ENCODE results near the gene SOCS3.

Gene SOCS3

DNA sequence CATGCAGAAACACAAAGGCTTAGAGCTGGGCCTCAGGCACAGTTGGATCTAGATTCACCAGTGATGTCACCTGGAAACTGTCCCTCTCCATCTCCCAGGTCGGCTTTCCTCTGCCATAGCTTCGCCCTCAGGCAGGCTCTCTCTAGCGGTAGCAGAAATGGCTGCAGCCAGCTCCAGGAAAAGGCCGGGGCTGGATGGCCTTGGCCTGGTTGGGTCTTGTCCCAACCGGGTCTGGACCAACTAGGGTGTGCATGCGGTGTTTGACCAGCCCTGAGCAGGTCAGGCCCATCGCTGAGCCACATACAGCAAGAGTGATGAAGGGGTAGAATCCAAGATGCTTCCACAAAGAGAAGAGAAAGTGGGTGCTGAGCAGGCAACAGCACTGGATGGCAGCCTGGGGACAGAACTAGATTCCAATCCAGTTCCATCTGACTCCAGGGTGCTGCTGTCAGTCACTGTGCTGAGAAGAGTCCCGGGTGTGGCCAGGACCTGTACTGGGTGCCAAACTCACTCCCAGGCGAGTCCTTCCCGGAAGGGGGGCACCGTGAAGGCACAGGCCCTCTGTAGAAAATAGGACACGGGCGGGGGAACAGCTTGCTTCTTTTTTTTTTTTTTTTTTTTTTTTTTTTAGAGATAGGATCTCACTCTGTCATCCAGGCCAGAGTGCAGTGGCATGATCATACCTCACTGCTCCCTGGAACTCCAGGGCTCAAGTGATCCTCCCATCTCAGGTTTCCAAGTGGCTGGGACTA, 51.8 kb downstream of the SOCS3 start:
- Mint-ChIP-seq H3K36me3 (peaks cover 2% of the 10 kb centered on the region), H3K9me3 (ENCODE audit: low read depth) (no peaks in the 10 kb centered on the region), H3K4me3 (no peak overlapping the region), H3K27me3 (no peaks in the 10 kb centered on the region), H3K27ac (no peak overlapping the region), H3K4me1 (ENCODE audit: low read depth) (peaks cover 4% of the 10 kb centered on the region)

GRCh38 chr17:78306913-78307312, 53.0 kb downstream of the SOCS3 start:
- Mint-ChIP-seq H3K36me3 (peaks cover 2% of the 10 kb centered on the region), H3K27ac (no peak overlapping the region), H3K27me3 (no peaks in the 10 kb centered on the region), H3K4me1 (ENCODE audit: low read depth) (no peaks in the 10 kb centered on the region), H3K4me3 (no peak overlapping the region), H3K9me3 (ENCODE audit: low read depth) (no peaks in the 10 kb centered on the region)
